ENCODE results near the gene FBXL14.

DNA sequence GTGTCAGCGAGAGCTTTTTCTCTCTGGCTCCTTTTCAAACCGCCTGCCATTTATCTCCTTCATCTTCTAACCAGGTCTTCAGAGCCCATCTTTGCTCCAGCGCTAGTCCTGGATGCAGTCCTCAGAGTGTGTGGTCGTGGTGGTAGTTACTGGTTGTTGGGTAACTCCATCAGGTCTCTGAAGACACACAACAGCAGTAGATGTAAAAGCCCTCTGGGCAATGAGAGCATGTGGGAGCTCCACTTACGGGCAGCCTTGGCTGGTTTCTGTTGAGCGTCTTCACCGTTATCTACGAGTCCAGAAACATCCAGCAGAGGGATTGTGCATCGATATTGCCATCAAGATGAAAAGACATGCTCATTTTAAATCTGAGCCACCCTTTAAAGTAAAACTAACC is 61.2 kb downstream of the FBXL14 start:
- TF ChIP-seq EP300 (conservative IDR thresholded peaks at IDR 0.05; ENCODE audit: poor library complexity, severe bottlenecking) (no peak), TAF1 (IDR thresholded peaks at IDR 0.05; ENCODE audit: low read depth) (no peak), POLR2AphosphoS5 (IDR thresholded peaks at IDR 0.05) (no peak), EZH2 (IDR thresholded peaks at IDR 0.05; ENCODE audit: borderline replicate concordance, insufficient read depth, low read length, poor library complexity, severe bottlenecking) (no peak), RAD21 (conservative IDR thresholded peaks at IDR 0.05) (no peak), SMC3 (conservative IDR thresholded peaks at IDR 0.05; ENCODE audit: poor library complexity) (no peak)
- TF ChIP-seq, protein P1, sequence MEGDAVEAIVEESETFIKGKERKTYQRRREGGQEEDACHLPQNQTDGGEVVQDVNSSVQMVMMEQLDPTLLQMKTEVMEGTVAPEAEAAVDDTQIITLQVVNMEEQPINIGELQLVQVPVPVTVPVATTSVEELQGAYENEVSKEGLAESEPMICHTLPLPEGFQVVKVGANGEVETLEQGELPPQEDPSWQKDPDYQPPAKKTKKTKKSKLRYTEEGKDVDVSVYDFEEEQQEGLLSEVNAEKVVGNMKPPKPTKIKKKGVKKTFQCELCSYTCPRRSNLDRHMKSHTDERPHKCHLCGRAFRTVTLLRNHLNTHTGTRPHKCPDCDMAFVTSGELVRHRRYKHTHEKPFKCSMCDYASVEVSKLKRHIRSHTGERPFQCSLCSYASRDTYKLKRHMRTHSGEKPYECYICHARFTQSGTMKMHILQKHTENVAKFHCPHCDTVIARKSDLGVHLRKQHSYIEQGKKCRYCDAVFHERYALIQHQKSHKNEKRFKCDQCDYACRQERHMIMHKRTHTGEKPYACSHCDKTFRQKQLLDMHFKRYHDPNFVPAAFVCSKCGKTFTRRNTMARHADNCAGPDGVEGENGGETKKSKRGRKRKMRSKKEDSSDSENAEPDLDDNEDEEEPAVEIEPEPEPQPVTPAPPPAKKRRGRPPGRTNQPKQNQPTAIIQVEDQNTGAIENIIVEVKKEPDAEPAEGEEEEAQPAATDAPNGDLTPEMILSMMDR (IDR thresholded peaks at IDR 0.05; ENCODE audit: poor library complexity, severe bottlenecking) = no peak
